Endothelial cell of umbilical vein (primary cell): ENCODE data around the gene MAP3K10.
A peak's percentile ranks its signal among the peaks of the same experiment; 100 is the strongest.

Source experiments
- POLR2A ChIP-seq: IDR thresholded peaks from 2 replicates; pipeline ENCODE4 v1.6.1; 2012; ENCODE audit warnings: low read depth, mild to moderate bottlenecking, control low read depth, low read length
- TF ChIP-seq, protein P1 (sequence below), 2 donors: IDR thresholded peaks; 1 replicate in 1 of 2; 2 replicates in 1 of 2; pipeline ENCODE4 v1.5.1; 2011; ENCODE audit warnings: low read length in 2 of 2, mild to moderate bottlenecking in 2 of 2, moderate library complexity in 2 of 2, control low read depth in 1 of 2, inconsistent platforms in 1 of 2, low read depth in 1 of 2; ENCODE audit not compliant: insufficient read depth in 1 of 2; ENCODE audit errors: extremely low read depth in 1 of 2

GRCh38 chr19:40190891-40191835, at the start of gene MAP3K10:
- TF ChIP-seq, protein P1, sequence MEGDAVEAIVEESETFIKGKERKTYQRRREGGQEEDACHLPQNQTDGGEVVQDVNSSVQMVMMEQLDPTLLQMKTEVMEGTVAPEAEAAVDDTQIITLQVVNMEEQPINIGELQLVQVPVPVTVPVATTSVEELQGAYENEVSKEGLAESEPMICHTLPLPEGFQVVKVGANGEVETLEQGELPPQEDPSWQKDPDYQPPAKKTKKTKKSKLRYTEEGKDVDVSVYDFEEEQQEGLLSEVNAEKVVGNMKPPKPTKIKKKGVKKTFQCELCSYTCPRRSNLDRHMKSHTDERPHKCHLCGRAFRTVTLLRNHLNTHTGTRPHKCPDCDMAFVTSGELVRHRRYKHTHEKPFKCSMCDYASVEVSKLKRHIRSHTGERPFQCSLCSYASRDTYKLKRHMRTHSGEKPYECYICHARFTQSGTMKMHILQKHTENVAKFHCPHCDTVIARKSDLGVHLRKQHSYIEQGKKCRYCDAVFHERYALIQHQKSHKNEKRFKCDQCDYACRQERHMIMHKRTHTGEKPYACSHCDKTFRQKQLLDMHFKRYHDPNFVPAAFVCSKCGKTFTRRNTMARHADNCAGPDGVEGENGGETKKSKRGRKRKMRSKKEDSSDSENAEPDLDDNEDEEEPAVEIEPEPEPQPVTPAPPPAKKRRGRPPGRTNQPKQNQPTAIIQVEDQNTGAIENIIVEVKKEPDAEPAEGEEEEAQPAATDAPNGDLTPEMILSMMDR (IDR thresholded peaks at IDR 0.05; ENCODE audit: extremely low read depth in 1 of 2, insufficient read depth in 1 of 2, low read depth in 1 of 2, low read length in 2 of 2) = no peak
- TF ChIP-seq POLR2A = peak; percentile 13
